OCI-LY1 (cell line): Measurements from ENCODE around the gene EDA.

Source experiments
- H2AFZ ChIP-seq: fragments of 200-600 bp; sonication (generic), shearing (Covaris generic); 2 replicates; pipeline ENCODE4 v1.6.0; 2014; ENCODE audit warnings: antibody characterized with exemption, mild to moderate bottlenecking, low read length
- H3F3A ChIP-seq: fragments of 200-600 bp; sonication (generic), shearing (Covaris generic); 2 replicates; pipeline ENCODE4 v1.6.0; 2014; ENCODE audit warnings: mild to moderate bottlenecking, antibody characterized with exemption, low read length, moderate library complexity; ENCODE audit not compliant: insufficient read depth
- H3K27ac ChIP-seq: fragments of 200-600 bp; sonication (generic); 2 replicates; pipeline ENCODE4 v1.5.1; 2014; ENCODE audit warnings: low read length, mixed run types, mild to moderate bottlenecking, low read depth; ENCODE audit not compliant: poor library complexity, severe bottlenecking
- H3K27me3 ChIP-seq: fragments of 200-600 bp; sonication (generic); 2 replicates; pipeline ENCODE4 v1.6.0; 2014; ENCODE audit warnings: antibody characterized with exemption, mild to moderate bottlenecking, low read length, moderate library complexity; ENCODE audit not compliant: insufficient read depth
- H3K36me3 ChIP-seq: fragments of 200-600 bp; sonication (generic); 2 replicates; pipeline ENCODE4 v1.6.1; 2014; ENCODE audit warnings: mild to moderate bottlenecking, antibody characterized with exemption, low read length, moderate library complexity, mixed read lengths; ENCODE audit not compliant: insufficient read depth
- H3K4me1 ChIP-seq: fragments of 200-600 bp; sonication (generic); 2 replicates; pipeline ENCODE4 v1.5.1; 2014; ENCODE audit warnings: mild to moderate bottlenecking, low read length, moderate library complexity; ENCODE audit not compliant: insufficient read depth, severe bottlenecking
- H3K4me2 ChIP-seq: fragments of 200-600 bp; sonication (generic), shearing (Covaris generic); 2 replicates; pipeline ENCODE4 v1.6.1; 2014; ENCODE audit warnings: low read length
- H3K4me3 ChIP-seq: fragments of 200-600 bp; sonication (generic); 2 replicates; pipeline ENCODE4 v1.5.1; 2014; ENCODE audit warnings: low read length, low read depth, mild to moderate bottlenecking, mixed read lengths; ENCODE audit not compliant: poor library complexity, severe bottlenecking
- H3K79me2 ChIP-seq: fragments of 200-600 bp; shearing (Covaris generic); 2 replicates; pipeline ENCODE4 v1.6.1; 2016; ENCODE audit warnings: mixed run types, low read length, mixed read lengths; ENCODE audit not compliant: insufficient read depth
- H3K9ac ChIP-seq: fragments of 200-600 bp; sonication (generic), shearing (Covaris generic); 2 replicates; pipeline ENCODE4 v1.6.1; 2014; ENCODE audit warnings: mild to moderate bottlenecking, low read length, mixed read lengths
- H3K9me2 ChIP-seq: fragments of 200-600 bp; sonication (generic), shearing (Covaris generic); 2 replicates; pipeline ENCODE4 v1.6.1; 2014; ENCODE audit warnings: low read depth, mild to moderate bottlenecking, low read length, mixed read lengths
- H3K9me3 ChIP-seq: fragments of 200-600 bp; shearing (Covaris generic); 2 replicates; pipeline ENCODE4 v1.6.1; 2014; ENCODE audit warnings: low read length, mixed read lengths
- H4K20me1 ChIP-seq: fragments of 200-600 bp; sonication (generic), shearing (Covaris generic); 2 replicates; pipeline ENCODE4 v1.6.0; 2016; ENCODE audit warnings: mild to moderate bottlenecking, low read length; ENCODE audit not compliant: insufficient read depth
- EZH2 ChIP-seq: fragments of 200-600 bp; sonication (generic), shearing (Covaris generic); IDR thresholded peaks from 2 replicates; pipeline ENCODE4 v1.8.0; 2017; ENCODE audit warnings: borderline replicate concordance, mixed run types, mild to moderate bottlenecking, antibody characterized with exemption, low read length, moderate library complexity, mixed read lengths
- TF ChIP-seq, protein P1 (sequence below): fragments of 200-600 bp; sonication (generic), shearing (Covaris generic); IDR thresholded peaks from 2 replicates; pipeline ENCODE4 v1.5.1; 2017; ENCODE audit warnings: mild to moderate bottlenecking, antibody characterized with exemption, low read length, moderate library complexity, mixed read lengths

EDA gene

DNA sequence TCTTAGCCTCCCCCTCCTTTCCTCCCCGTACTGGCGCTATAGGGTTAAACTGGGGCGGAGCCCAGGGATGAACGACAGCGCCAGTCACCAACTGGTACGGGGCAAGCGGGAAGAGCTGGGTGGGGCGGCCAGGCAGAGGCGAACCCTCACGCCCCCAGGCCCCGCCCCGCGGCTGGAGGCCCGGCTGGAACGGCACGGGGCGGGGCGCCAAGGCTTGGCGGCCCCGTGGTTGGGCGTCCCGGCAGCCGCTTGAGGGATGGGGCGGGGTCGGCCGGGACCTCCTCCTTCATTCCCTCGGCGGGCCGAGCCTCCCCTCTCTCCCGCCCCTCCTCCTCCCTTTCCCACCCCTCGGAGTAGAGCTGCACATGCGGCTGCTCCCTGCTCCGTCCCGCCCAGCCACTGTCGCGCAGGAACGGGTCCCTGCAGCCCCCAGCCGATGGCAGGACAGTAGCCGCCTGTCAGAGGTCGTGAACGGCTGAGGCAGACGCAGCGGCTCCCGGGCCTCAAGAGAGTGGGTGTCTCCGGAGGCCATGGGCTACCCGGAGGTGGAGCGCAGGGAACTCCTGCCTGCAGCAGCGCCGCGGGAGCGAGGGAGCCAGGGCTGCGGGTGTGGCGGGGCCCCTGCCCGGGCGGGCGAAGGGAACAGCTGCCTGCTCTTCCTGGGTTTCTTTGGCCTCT lies at the start of gene EDA:
EDA (plus strand) TSS at position 335 of the 678 bp plus-strand sequence.
- Histone ChIP-seq H3K4me2 (no peak within 1 kb of the TSS), H3K79me2 (no peaks in the 10 kb centered on the region), H2AFZ (no peak within 1 kb of the TSS)

DNA sequence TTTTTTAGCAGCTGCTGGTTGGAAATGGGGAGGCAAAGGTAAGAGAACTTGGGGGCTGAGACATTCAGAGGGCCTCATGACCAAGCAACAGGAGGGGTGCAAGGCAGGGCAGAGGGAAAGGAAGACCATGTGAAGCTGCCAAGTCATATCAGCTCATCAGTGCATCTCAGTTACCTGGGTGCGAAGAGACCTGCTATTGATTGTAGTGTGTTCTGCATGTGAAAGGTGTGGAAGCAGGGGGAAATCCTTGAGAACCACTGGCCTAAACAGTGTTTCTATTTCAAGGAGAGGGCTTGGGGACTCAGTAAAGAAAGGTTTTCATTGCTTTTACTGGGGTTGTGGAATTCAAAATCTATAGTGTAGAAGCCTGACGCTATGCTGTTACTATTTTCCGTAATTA lies 47.1 kb upstream of the EDA start:
- Histone ChIP-seq H3K9me2 (no peaks in the 10 kb centered on the region), H4K20me1 (no peaks in the 10 kb centered on the region), H3K27me3 (no peaks in the 10 kb centered on the region), H3K27ac (no peak overlapping the region), H3K4me3 (no peak overlapping the region), H3K36me3 (no peaks in the 10 kb centered on the region), H3K9me3 (no peaks in the 10 kb centered on the region), H3K4me2 (no peak overlapping the region), H3F3A (no peaks in the 10 kb centered on the region), H2AFZ (no peak overlapping the region), H3K4me1 (no peaks in the 10 kb centered on the region), H3K79me2 (no peaks in the 10 kb centered on the region), H3K9ac (no peak overlapping the region)
- TF ChIP-seq, protein P1, sequence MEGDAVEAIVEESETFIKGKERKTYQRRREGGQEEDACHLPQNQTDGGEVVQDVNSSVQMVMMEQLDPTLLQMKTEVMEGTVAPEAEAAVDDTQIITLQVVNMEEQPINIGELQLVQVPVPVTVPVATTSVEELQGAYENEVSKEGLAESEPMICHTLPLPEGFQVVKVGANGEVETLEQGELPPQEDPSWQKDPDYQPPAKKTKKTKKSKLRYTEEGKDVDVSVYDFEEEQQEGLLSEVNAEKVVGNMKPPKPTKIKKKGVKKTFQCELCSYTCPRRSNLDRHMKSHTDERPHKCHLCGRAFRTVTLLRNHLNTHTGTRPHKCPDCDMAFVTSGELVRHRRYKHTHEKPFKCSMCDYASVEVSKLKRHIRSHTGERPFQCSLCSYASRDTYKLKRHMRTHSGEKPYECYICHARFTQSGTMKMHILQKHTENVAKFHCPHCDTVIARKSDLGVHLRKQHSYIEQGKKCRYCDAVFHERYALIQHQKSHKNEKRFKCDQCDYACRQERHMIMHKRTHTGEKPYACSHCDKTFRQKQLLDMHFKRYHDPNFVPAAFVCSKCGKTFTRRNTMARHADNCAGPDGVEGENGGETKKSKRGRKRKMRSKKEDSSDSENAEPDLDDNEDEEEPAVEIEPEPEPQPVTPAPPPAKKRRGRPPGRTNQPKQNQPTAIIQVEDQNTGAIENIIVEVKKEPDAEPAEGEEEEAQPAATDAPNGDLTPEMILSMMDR: no peak
- TF ChIP-seq EZH2: no peak

More for the DNA sequence above, at the start of gene EDA:
- Histone ChIP-seq H3K27ac (no peak within 1 kb of the TSS), H3K4me1 (no peaks in the 10 kb centered on the region), H3K9ac (no peak within 1 kb of the TSS), H3K9me3 (no peaks in the 10 kb centered on the region), H3K4me3 (no peak within 1 kb of the TSS), H3K9me2 (no peaks in the 10 kb centered on the region), H3F3A (no peaks in the 10 kb centered on the region), H4K20me1 (no peaks in the 10 kb centered on the region), H3K36me3 (no peaks in the 10 kb centered on the region), H3K27me3 (no peaks in the 10 kb centered on the region)
- TF ChIP-seq, protein P1: no peak
- TF ChIP-seq EZH2: no peak

DNA sequence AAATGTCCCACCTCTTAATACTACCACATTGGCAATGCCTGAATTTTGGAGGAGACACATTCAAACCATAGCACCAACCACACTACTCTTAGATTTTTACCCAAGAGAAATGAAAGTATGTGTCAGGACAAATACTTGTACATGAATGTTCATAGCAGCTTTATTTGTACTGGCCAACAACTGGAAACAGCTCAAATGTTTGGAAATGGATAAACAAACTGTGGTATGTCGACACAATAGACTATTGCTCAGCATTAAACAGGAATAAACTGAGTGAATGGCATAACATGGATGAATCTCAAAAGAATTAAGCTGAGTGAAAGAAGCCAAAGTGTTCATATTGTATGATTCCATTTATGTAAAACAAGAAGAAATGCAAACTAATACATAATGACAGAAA lies 18.5 kb upstream of the EDA start:
- H3K36me3 ChIP-seq: no peaks in the 10 kb centered on the region
- no peaks in the 10 kb centered on the region for H3K27me3 ChIP-seq
- no peak overlapping the region for H2AFZ ChIP-seq
- H4K20me1 ChIP-seq: no peaks in the 10 kb centered on the region
- H3K79me2 ChIP-seq: no peaks in the 10 kb centered on the region
- no peak overlapping the region for H3K4me3 ChIP-seq
- TF ChIP-seq, protein P1: no peak
- no peak for TF ChIP-seq EZH2
- H3K9ac ChIP-seq: no peak overlapping the region
- H3K27ac ChIP-seq: no peak overlapping the region
- H3K9me2 ChIP-seq: no peaks in the 10 kb centered on the region
- no peak overlapping the region for H3K4me2 ChIP-seq
- no peaks in the 10 kb centered on the region for H3K4me1 ChIP-seq
- no peaks in the 10 kb centered on the region for H3F3A ChIP-seq
- no peaks in the 10 kb centered on the region for H3K9me3 ChIP-seq
